GM21528 (cell line): ENCODE results near the gene RAP2B.
"Not testable (repeated sequence)": the region's sequence is repeated elsewhere in the genome, so short reads cannot be mapped to it uniquely, and the experiment has no call there.

Experiments used
- ATAC-seq: cut with Tn5 transposase; IDR thresholded peaks from one replicate; pipeline ENCODE4 v1.9.1; 2021; ENCODE audit warnings: mild to moderate bottlenecking, moderate library complexity; ENCODE audit not compliant: unreplicated experiment, low FRiP score

The RAP2B gene

GRCh38 chr3:153161714-153162512 is at the start of gene RAP2B:
Gene RAP2B, plus strand, starts transcription at chr3:153162226. Its CDS starts 468 bp downstream, at chr3:153162694.
- ATAC-seq: peak; percentile 53

- ATAC-seq: no peak
Observed at GRCh38 chr3:153113541-153113940, 48.5 kb upstream of the RAP2B start.

- ATAC-seq: not testable (repeated sequence)
Observed at GRCh38 chr3:153114270-153114669, 47.8 kb upstream of the RAP2B start.

- ATAC-seq: no peak
Observed at GRCh38 chr3:153115326-153115725, 46.7 kb upstream of the RAP2B start.

GRCh38 chr3:153127788-153128187 is 34.2 kb upstream of the RAP2B start:
- ATAC-seq: no peak

- no peak for ATAC-seq
Observed at GRCh38 chr3:153129426-153129825, 32.6 kb upstream of the RAP2B start.

- ATAC-seq: no peak
Observed at GRCh38 chr3:153129866-153130265, 32.2 kb upstream of the RAP2B start.

GRCh38 chr3:153130312-153130977 is 31.6 kb upstream of the RAP2B start:
- ATAC-seq: peak; percentile 97

- ATAC-seq: peak; percentile 62
Observed at GRCh38 chr3:153137626-153138025, 24.4 kb upstream of the RAP2B start.

- peak; percentile 67 for ATAC-seq
Observed at GRCh38 chr3:153138276-153139210, 23.5 kb upstream of the RAP2B start.

- no peak for ATAC-seq
Observed at GRCh38 chr3:153142961-153143360, 19.1 kb upstream of the RAP2B start.

GRCh38 chr3:153144071-153144470 is 18.0 kb upstream of the RAP2B start:
- no peak for ATAC-seq

- no peak for ATAC-seq
Observed at GRCh38 chr3:153144779-153145178, 17.2 kb upstream of the RAP2B start.

GRCh38 chr3:153145454-153145853 is 16.6 kb upstream of the RAP2B start:
- ATAC-seq: no peak

GRCh38 chr3:153146191-153147053 is 15.6 kb upstream of the RAP2B start:
- ATAC-seq: no peak

GRCh38 chr3:153150991-153151390 is 11.0 kb upstream of the RAP2B start:
- ATAC-seq: no peak

GRCh38 chr3:153155786-153156185 is 6.2 kb upstream of the RAP2B start:
- ATAC-seq: not testable (repeated sequence)

- ATAC-seq: no peak
Observed at GRCh38 chr3:153158189-153158588, 3.8 kb upstream of the RAP2B start.

- ATAC-seq: no peak
Observed at GRCh38 chr3:153158961-153159735, 2.9 kb upstream of the RAP2B start.
